ENCODE data around the gene TMEM150C.

TMEM150C gene

GRCh38 chr4:82508011-82508410, 53.8 kb downstream of the TMEM150C start:
- Histone ChIP-seq H3K27me3 (ENCODE audit: insufficient read depth, low read length, poor library complexity, severe bottlenecking) (no peaks in the 10 kb centered on the region), H2AFZ (ENCODE audit: low read length) (no peak overlapping the region), H3K4me2 (ENCODE audit: low read depth, low read length, poor library complexity, severe bottlenecking) (no peak overlapping the region), H3K4me3 (ENCODE audit: low read length, poor library complexity, severe bottlenecking) (no peak overlapping the region), H3K79me2 (ENCODE audit: insufficient read depth, low read length) (no peaks in the 10 kb centered on the region), H3K36me3 (ENCODE audit: insufficient read depth, low read length) (no peaks in the 10 kb centered on the region), H3K9me2 (replicated peaks; ENCODE audit: low read depth, low read length) (no peaks in the 10 kb centered on the region), H4K20me1 (ENCODE audit: insufficient read depth, low read length, poor library complexity, severe bottlenecking) (no peaks in the 10 kb centered on the region), H3K4me1 (ENCODE audit: insufficient read depth, low read length, poor library complexity, severe bottlenecking) (no peaks in the 10 kb centered on the region), H3K9me3 (ENCODE audit: insufficient read depth, low read depth, low read length) (no peaks in the 10 kb centered on the region), H3K9ac (ENCODE audit: low read depth, low read length, poor library complexity, severe bottlenecking) (no peak overlapping the region), H3F3A (ENCODE audit: low read depth) (no peaks in the 10 kb centered on the region)
- TF ChIP-seq EZH2phosphoT487 (IDR thresholded peaks at IDR 0.05; ENCODE audit: borderline replicate concordance) (no peak), CTCF (conservative IDR thresholded peaks at IDR 0.05; ENCODE audit: low read length) (no peak)

- Histone ChIP-seq H3K9me2 (replicated peaks; ENCODE audit: low read depth, low read length) (no peaks in the 10 kb centered on the region), H3K4me3 (ENCODE audit: low read length, poor library complexity, severe bottlenecking) (no peak overlapping the region), H3K36me3 (ENCODE audit: insufficient read depth, low read length) (no peaks in the 10 kb centered on the region), H3K9me3 (ENCODE audit: insufficient read depth, low read depth, low read length) (no peaks in the 10 kb centered on the region), H3K27me3 (ENCODE audit: insufficient read depth, low read length, poor library complexity, severe bottlenecking) (no peaks in the 10 kb centered on the region), H2AFZ (ENCODE audit: low read length) (no peak overlapping the region), H3K79me2 (ENCODE audit: insufficient read depth, low read length) (no peaks in the 10 kb centered on the region), H3K4me2 (ENCODE audit: low read depth, low read length, poor library complexity, severe bottlenecking) (no peak overlapping the region), H3K9ac (ENCODE audit: low read depth, low read length, poor library complexity, severe bottlenecking) (no peak overlapping the region), H3K4me1 (ENCODE audit: insufficient read depth, low read length, poor library complexity, severe bottlenecking) (no peaks in the 10 kb centered on the region), H4K20me1 (ENCODE audit: insufficient read depth, low read length, poor library complexity, severe bottlenecking) (no peaks in the 10 kb centered on the region), H3F3A (ENCODE audit: low read depth) (no peaks in the 10 kb centered on the region)
- no peak for TF ChIP-seq CTCF (conservative IDR thresholded peaks at IDR 0.05; ENCODE audit: low read length)
- TF ChIP-seq EZH2phosphoT487 (IDR thresholded peaks at IDR 0.05; ENCODE audit: borderline replicate concordance), result no peak
Measured at GRCh38 chr4:82501154-82501442, 60.7 kb downstream of the TMEM150C start.

- no peaks in the 10 kb centered on the region for H3K27me3 ChIP-seq (ENCODE audit: insufficient read depth, low read length, poor library complexity, severe bottlenecking)
- H3K36me3 ChIP-seq (ENCODE audit: insufficient read depth, low read length), result no peaks in the 10 kb centered on the region
- no peak overlapping the region for H3K4me3 ChIP-seq (ENCODE audit: low read length, poor library complexity, severe bottlenecking)
- no peaks in the 10 kb centered on the region for H3K79me2 ChIP-seq (ENCODE audit: insufficient read depth, low read length)
- H3K4me2 ChIP-seq (ENCODE audit: low read depth, low read length, poor library complexity, severe bottlenecking), result no peak overlapping the region
- H2AFZ ChIP-seq (ENCODE audit: low read length), result 0 out of 2 replicates have a peak overlapping the region, but pooled peaks have one; percentile 13
- no peaks in the 10 kb centered on the region for H3K4me1 ChIP-seq (ENCODE audit: insufficient read depth, low read length, poor library complexity, severe bottlenecking)
- H3F3A ChIP-seq (ENCODE audit: low read depth), result no peaks in the 10 kb centered on the region
- no peaks in the 10 kb centered on the region for H3K9me3 ChIP-seq (ENCODE audit: insufficient read depth, low read depth, low read length)
- H3K9me2 ChIP-seq (replicated peaks; ENCODE audit: low read depth, low read length), result no peaks in the 10 kb centered on the region
- H4K20me1 ChIP-seq (ENCODE audit: insufficient read depth, low read length, poor library complexity, severe bottlenecking), result no peaks in the 10 kb centered on the region
- H3K9ac ChIP-seq (ENCODE audit: low read depth, low read length, poor library complexity, severe bottlenecking), result no peak overlapping the region
- TF ChIP-seq CTCF (conservative IDR thresholded peaks at IDR 0.05; ENCODE audit: low read length), result no peak
- TF ChIP-seq EZH2phosphoT487 (IDR thresholded peaks at IDR 0.05; ENCODE audit: borderline replicate concordance), result no peak
Measured at GRCh38 chr4:82500435-82501153, 61.2 kb downstream of the TMEM150C start.

Data from Loucy (cell line).